ENCODE measurements around the gene CPT1C.

CPT1C gene

DNA sequence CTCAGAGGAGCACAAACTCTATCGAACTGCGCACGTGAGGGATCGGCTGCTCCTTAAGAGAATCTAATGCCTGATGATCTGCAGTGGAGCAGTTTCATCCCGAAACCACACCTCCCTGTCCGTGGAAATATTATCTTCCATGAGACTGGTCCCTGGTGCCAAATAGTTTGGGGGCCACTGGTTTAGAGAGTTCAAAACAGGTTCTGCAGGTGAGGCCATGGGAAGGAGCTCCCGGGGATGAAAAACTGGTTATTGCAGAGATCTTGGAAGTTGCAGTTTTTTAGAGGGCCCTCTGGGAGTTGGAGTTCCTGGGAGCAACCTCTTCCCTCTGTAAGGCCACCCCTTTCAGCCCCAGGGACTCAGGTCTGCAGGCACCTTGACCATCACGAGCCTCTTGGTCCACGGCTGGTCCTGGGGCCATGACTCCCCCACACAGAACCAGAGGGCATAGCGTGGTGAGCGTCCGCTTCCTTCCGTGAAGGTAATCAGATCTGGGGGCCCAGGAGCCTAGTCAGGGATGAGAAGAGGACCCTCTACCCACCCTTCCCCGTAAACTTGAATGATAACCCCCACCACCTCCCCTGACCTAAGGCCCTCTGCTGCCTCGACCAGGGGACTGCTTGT lies 30.5 kb upstream of the CPT1C start:
- DNase-seq (ENCODE audit: low read depth), result no peak

DNA sequence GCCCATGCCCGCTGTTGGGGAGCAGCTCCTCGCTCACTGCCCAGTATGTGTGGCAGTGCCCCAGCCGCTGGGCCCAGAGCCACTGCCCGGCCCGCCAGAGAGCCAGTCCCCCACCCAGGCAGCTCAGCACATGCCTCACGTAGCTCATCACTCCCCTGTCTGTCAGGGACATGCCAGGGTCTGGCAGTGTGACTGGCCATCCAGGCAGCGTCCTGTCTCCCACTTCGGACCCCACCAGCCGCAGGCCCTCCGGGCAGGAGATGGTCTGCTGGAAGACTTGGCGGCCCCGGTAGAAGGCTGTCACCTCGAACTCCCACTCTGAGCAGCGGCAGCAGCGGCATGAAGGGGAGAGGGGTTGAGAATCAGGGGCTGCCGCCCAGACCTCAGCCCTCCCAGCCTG lies 28.9 kb upstream of the CPT1C start:
- no peak for DNase-seq (ENCODE audit: low read depth)

- no peak for DNase-seq (ENCODE audit: low read depth)
Observed at GRCh38 chr19:49663224-49663623, 27.7 kb upstream of the CPT1C start.

DNA sequence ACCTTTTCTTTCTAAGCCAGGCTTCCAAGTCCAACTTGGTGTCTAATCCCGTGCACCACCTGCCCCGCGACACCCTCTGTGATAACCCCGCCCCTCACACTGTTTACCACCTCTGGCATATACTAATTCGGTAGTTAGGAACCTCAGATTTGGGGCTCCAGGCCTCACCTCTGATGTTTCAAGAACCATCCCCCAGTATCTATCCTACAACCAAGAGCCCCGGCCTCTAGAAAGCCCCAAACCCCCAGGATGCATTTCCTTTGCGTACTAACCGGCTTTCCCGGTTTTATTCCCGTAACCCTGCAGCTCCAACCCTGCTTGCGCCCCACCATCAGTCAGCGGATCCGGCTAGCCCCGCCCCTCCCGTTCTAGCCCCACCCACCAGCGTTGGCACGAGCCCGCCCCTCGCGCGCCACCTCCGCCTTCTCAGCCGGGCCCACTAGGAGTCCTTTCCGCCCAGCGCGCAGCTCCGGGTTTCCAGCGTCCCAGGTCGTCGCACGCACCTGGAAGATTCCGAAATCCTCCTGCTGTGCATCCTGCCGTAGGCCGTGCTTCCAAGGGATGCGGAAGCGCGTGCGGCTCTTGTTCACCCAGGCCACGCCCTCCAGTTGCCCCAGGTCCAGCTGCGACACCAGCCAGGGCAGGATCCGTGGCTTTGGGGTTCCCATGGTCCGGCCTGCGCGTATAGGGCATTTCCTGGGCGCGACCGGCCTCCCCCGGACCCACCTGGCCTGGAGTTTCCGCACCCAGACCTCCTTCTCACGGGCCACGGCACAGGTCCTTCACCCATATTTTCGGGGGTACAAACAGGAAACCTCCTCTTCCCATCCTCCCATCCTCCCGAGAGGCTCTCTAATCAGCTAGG lies 26.5 kb upstream of the CPT1C start:
- peak; percentile 83 for DNase-seq (ENCODE audit: low read depth)

GRCh38 chr19:49665036-49665350 lies 25.9 kb upstream of the CPT1C start:
- DNase-seq (ENCODE audit: low read depth), result no peak

GRCh38 chr19:49665351-49666119 lies 25.4 kb upstream of the CPT1C start, which contains the start of the genes BCL2L12 and IRF3:
BCL2L12 (plus strand) TSS chr19:49665933; CDS start chr19:49666693, 760 bp downstream.
IRF3 (minus strand) TSS chr19:49665857; CDS start chr19:49664838, 1,019 bp downstream.
- peak; percentile 97 for DNase-seq (ENCODE audit: low read depth)

DNA sequence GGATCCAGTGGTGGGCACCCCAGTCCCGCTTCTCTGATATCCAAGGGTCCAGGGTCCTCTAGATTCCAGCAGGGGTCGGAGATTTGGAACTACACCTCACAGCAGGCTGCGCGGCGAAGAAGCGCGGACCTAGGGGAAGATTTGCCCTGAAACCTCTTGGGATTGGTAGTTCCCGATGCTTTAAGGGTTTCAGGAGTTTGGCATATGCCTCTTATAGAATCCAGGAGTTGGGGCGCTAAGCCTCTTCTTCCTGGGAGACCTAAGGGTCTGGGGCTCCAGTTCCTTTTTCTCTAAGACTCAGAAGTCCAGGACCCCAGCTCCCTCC lies 24.8 kb upstream of the CPT1C start:
- no peak for DNase-seq (ENCODE audit: low read depth)

- DNase-seq (ENCODE audit: low read depth), result no peak
Observed at GRCh38 chr19:49667473-49667872, 23.4 kb upstream of the CPT1C start.

GRCh38 chr19:49669516-49669915 lies 21.4 kb upstream of the CPT1C start:
- DNase-seq (ENCODE audit: low read depth), result no peak

DNA sequence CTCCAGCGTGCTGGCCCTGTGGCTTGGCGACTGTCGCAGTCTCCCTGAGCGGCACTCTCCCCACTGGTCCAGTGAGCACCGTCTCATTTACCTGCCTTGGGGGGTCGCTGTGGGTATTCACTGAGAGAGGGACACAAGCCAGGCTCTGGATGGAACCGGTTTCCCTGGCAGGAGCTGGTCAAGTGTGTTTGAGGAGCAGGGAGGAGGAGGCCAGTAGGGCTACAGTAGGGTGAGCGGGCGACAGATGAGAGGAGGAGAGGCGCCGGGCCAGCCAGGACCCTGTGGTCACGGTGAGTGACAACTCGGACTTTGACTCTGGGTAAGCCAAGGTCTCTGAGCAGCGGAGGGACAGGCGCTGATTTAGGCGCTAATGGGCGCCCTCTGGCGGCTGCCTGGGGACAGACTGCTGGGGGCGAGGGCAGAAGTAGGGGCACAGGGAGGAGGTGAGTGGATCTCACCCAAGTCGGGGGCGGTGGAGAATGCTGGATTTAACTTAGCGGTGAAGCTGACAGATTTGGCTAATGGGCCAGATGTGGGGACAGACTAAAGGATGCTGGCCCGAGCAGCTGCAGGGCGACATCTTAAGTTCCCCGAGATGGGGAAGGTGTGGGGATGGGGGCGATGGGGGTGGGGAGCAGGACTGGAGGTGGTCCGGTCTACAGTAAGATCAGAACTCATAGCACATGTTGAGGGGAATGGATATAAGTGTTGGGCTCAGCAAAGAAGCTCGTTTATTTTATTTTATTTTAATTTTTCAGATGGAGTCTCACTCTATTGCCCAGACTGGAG lies 18.6 kb upstream of the CPT1C start:
- DNase-seq (ENCODE audit: low read depth), result peak; percentile 71

DNA sequence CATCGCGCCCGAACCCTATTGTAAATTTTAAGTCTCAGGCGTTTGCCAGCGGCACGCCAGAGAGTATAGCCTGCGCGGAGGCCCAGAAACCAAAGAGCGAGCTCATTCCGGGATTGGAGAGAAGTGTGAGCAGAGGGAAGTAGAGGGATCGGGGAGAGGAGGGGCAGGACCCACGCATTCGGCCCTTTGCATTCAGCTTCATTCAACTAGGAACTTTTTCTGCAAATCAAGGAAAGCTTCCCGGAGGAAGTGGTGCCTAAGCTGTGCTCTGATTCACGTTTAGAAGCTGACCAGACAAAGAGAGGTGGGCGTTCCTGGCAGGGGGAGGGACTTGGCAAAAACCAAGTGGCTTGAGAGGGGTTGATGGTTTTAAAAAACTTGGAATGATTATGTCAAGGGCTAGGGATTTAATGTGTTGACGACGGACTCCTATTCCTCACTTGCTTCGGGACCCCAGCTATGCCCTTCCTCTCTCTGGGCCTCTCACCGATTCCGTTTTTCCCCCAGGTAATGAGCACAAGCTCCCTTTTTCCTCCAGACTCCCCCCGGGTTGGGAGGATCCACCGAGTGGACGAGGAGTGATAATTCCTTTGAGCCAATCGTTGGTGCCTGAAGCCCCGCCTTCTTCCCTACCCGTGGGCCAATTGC lies 14.7 kb upstream of the CPT1C start:
- peak; percentile 90 for DNase-seq (ENCODE audit: low read depth)

DNA sequence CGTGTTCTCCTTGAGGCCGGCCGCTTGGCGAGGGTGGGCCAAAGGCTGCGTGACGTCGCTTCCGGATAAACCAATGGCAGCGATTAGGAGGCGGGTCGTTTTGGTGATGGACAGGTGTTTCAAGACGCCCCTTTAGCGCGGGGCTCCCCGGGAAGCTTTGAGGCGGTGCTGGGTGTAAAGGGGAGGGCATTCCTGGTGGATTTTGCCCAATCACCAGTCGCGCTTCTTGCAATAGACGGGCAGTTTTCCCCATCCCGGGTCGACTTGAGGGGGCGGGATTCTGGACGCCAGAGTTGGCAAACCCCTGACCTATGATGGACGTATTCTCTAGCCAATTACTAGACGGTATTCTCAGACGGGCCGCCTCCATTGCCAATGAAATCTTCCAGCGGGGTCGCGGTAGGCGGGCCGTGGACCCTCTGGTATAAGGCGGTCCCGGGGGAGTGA lies 14.1 kb upstream of the CPT1C start:
- DNase-seq (ENCODE audit: low read depth), result peak; percentile 100

DNA sequence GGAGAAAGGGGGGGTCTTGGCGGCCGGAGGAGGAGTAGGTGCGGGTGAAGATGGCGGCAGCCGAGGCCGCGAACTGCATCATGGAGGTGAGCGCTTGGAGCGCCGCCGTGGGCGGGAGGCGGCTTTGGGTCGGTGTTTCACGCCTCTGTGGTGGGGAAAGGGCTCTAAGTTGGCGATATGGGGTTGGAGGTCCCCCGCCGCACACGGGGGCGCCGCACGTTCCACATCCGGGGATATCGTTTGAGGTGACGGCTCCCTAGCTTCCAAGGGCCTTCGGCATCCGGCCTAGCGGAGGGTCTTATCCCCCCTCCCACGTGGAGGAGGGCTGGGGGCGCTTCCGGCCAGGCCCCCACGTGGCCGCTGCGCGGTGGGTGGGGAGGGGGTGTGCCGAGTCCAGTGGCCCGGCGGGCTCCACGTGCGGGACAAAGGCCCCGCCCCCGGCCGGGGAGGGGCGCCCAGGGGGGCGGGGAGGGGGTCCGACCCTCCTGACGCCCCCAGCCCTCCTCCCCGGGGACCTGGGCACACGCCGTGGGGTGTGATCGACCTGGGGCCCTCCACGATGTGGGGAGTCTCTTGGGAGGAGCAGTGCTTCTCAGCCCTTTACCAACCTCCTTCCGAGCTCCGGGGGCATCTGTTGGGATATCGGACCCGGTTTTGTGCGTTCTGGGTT lies 13.6 kb upstream of the CPT1C start, which contains the start of gene PRMT1:
PRMT1 (plus strand) TSS at position 41 of the 670 bp plus-strand sequence; CDS start at position 51, 10 bp downstream.
- peak; percentile 38 for DNase-seq (ENCODE audit: low read depth)

GRCh38 chr19:49677901-49678674 lies 12.8 kb upstream of the CPT1C start:
- peak; percentile 67 for DNase-seq (ENCODE audit: low read depth)

DNA sequence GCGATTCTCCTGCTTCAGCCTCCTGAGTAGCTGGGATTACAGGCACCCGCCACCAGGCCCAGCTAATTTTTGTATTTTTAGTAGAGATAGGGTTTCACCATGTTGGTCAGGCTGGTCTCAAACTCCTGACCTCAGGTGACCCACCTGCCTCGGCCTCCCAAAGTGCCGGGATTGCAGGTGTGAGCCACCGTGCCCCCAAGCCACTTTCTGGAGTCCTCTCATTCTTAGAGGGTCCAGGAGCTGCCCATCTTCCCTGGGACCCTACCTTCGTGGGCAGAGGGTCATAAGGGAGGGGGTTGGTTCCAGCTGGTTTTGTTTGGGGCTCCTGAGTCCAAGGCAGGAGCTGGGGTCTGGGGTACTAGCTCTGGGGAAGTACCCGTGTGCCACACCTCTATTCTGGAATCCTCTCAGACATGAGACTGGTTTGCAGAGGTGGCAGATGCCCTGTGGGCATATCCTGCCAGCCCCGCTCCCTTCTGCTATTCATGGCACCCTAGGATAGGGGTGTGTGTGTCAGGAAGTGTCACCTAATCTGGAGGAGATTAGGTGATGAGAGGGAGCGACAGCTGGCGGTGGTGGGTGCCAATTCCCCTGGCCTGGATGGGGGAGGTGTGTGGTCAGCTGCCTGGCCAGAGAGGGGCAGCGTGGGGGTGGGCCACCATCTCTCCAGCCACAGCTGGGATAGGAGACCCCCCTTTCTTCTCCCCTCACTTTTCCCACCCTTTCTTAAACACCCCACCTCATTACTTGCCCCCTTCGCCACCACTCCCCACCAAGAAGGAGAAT lies 11.7 kb upstream of the CPT1C start:
- no peak for DNase-seq (ENCODE audit: low read depth)

DNA sequence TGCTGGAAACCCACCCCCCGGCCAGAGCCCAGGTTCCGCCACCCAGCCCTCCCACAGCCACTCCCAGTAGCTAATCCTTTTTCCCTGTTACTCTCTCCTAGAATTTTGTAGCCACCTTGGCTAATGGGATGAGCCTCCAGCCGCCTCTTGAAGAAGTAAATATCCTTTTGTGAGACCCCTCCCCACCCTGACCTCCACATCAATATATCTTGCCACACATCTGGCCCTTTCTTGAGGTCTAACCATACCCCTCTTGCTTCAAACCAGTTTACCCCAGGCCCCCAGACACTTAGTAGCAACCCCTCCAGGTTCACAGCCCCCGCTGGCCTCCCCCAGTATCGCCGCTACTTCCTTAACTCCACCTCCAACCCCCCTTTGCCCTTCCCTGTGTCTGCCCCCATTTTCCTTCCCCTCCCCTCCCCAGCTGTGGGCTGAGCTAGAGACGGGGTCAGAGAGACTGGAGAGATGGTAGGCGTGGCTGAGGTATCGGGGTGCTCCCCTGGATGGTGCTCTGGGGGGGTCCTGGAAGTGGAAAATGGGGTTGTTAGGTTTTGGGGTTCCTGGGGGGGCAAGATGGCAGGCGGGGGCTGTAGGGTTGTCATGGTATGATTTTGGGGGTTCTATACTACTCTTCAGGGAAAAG lies 11.0 kb upstream of the CPT1C start:
- no peak for DNase-seq (ENCODE audit: low read depth)

DNA sequence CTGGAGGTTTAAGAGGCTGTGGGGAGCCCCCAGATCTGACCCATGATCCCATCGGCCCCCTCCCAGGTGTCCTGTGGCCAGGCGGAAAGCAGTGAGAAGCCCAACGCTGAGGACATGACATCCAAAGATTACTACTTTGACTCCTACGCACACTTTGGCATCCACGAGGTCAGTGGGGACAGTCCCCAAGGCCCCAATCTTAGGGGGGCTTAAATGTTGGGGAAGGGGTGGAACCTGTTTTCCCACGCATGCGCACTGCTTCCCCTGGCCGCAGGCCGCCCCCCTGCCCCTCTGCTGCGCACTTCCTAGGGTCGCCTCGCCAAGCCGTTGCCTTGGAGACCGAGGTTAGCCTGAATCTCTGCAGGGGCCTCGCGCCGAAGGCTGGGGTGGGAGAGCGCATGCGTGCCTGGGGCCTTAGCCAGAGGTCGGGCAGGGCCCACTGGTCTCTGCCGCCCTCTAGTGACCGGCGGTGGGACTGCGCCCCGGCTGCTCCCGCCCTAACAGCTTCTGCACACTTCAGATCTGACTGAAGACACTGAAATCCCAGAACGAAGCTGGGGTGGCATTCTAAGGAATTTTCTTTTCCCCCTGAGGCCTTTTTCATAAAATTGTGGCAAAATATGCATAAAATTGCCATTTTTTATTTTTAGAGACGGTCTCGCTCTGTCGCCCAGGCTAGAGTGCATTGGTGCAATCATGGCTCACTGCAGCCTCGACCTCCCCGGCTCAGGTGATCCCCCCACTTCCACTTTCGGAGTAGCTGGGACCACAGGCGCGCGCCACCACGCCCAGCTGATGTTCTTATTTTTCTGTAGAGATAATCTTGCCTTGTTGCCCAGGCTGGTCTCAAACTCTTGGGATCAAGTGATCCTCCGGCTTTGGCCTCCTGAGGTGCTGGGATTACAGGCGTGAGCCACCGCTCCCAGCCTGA lies 10.2 kb upstream of the CPT1C start:
- peak; percentile 81 for DNase-seq (ENCODE audit: low read depth)

DNA sequence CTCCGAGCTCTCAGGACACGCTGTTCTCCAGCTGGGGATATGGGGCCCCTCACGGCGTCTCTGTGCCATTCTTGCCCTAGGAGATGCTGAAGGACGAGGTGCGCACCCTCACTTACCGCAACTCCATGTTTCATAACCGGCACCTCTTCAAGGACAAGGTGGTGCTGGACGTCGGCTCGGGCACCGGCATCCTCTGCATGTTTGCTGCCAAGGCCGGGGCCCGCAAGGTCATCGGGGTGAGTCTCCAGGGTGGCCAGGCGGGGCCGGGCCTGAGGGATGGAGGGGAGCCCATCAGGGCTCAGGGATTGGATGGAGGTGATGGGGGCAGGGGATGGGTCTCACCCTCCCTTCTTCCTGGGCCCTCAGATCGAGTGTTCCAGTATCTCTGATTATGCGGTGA lies 9.1 kb upstream of the CPT1C start:
- no peak for DNase-seq (ENCODE audit: low read depth)

Measured in EH (cell line).